Gastrocnemius medialis (tissue), 4 donors: ENCODE data around the gene DOCK4.

Experiments
- CTCF ChIP-seq, 5 experiments: fragments of 450-650 bp in 3 of 5; fragments of 200-600 bp in 2 of 5; sonication (generic) in 2 of 5; IDR thresholded peaks in 4 of 5; conservative IDR thresholded peaks in 1 of 5; 1 replicate in 4 of 5; 2 replicates in 1 of 5; pipeline ENCODE4 v1.5.1; 2016 to 2019; ENCODE audit warnings: antibody characterized with exemption in 5 of 5, mild to moderate bottlenecking in 3 of 5, moderate library complexity in 3 of 5
- POLR2A ChIP-seq, 2 donors: fragments of 450-650 bp; IDR thresholded peaks; one replicate each; pipeline ENCODE4 v1.6.1; 2017; ENCODE audit warnings: antibody characterized with exemption in 2 of 2, mild to moderate bottlenecking in 2 of 2, moderate library complexity in 2 of 2

DNA sequence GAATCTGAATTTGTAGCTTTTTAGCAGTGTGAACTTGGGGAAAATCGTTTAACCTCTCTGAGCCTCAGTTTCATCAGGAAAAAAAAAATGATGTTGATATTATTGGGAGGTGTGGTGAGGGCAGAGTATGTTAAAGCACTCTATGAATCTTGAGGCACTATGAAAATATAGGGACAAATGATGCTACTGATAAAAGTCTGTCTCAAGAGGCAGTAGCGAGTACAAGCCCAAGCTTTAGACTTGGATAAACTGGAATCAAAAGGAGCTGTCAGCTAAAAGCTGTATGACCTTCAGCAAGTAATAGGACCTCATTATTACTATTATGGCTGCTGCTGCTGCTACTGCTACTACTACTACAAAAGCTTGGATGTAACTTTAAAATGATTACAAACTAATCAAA is 8.7 kb upstream of the DOCK4 start:
- TF ChIP-seq POLR2A (IDR thresholded peaks at IDR 0.05), result no peak
- no peak for TF ChIP-seq CTCF (IDR thresholded peaks at IDR 0.05 in 4 of 5, conservative IDR thresholded peaks at IDR 0.05 in 1 of 5)
